HCT116 (cell line): ENCODE results near the gene E4F1. TPM values are rescaled to one million over a fixed set of nuclear protein-coding genes. Genes with fewer than 3 reads are reported as not detected.

ENCODE experiments used
- ATAC-seq: fragments of 200-7000 bp; cut with Tn5 transposase; 2 replicates; pipeline ENCODE4 v1.9.1; 2020; ENCODE audit warnings: mild to moderate bottlenecking, moderate library complexity
- BruUV-seq: library from RNA; stranded (reverse); fragments of 400-500 nt; replicated peaks from 2 replicates; lab custom pipeline; 2021; lab: Mats Ljungman, UMichigan
- CTCF ChIA-PET: fragments of 300-600 bp; sonication (Branson Sonifier 250); formaldehyde crosslinking; loops from one replicate; lab custom pipeline; 2021; ENCODE audit warnings: antibody characterized with exemption; lab: Charles Lee
- POLR2A ChIA-PET: fragments of 300-600, 350-600 bp; sonication (Branson Sonifier 250); formaldehyde crosslinking; loops from one replicate; lab custom pipeline; 2021; ENCODE audit warnings: antibody characterized with exemption; lab: Charles Lee
- RAD21 ChIA-PET, 2 experiments: fragments of 300-600 bp; sonication (Branson Sonifier 250); formaldehyde crosslinking; loops; one replicate each; lab custom pipeline; 2023; ENCODE audit warnings: low total read pairs in 2 of 2; ENCODE audit not compliant: uncharacterized antibody in 2 of 2, unreplicated experiment in 2 of 2, low non-redundant PET in 1 of 2; lab: Charles Lee
- DNase-seq: peaks from one replicate; pipeline ENCODE4 v3.0.0-alpha.2; 2010; ENCODE audit warnings: low read depth, low spot score
- H2AFZ ChIP-seq: fragments of 200-600 bp; shearing (Covaris generic), sonication (generic); 2 replicates; pipeline ENCODE4 v1.6.1; 2017; ENCODE audit warnings: low read depth, mixed run types, mixed read lengths, antibody characterized with exemption, low read length; ENCODE audit not compliant: poor library complexity, severe bottlenecking
- H3K27ac ChIP-seq: 2 replicates; pipeline ENCODE4 v1.5.1; 2012; ENCODE audit warnings: low read depth, low read length
- H3K27me3 ChIP-seq: fragments of 200-600 bp; sonication (generic); 2 replicates; pipeline ENCODE4 v1.6.1; 2016; ENCODE audit warnings: mixed run types, low read length, mixed read lengths; ENCODE audit not compliant: insufficient read depth
- H3K36me3 ChIP-seq, 2 experiments: fragments of 200-500 bp in 1 of 2; fragments of 200-600 bp in 1 of 2; sonication (Bioruptor generic) in 1 of 2; sonication (generic) in 1 of 2; 2 replicates each; pipeline versions ENCODE4 v1.5.1 to v1.6.1; 2014 to 2016; ENCODE audit warnings: low read length in 2 of 2, inconsistent platforms in 1 of 2, mixed read lengths in 1 of 2, mixed run types in 1 of 2; ENCODE audit not compliant: insufficient read depth in 2 of 2, control insufficient read depth in 1 of 2
- H3K4me1 ChIP-seq, 2 experiments: fragments of 200-600 bp in 1 of 2; sonication (generic) in 1 of 2; 2 replicates each; pipeline versions ENCODE4 v1.5.1 to v1.6.1; 2012 to 2017; ENCODE audit warnings: low read length in 2 of 2, inconsistent platforms in 1 of 2, mild to moderate bottlenecking in 1 of 2, mixed read lengths in 1 of 2, mixed run types in 1 of 2, moderate library complexity in 1 of 2; ENCODE audit not compliant: insufficient read depth in 2 of 2, control insufficient read depth in 1 of 2
- H3K4me2 ChIP-seq: fragments of 200-600 bp; sonication (generic); 2 replicates; pipeline ENCODE4 v1.6.1; 2017; ENCODE audit warnings: mixed run types, low read length, mixed read lengths
- H3K4me3 ChIP-seq, 2 experiments: fragments of 200-600 bp in 1 of 2; sonication (generic) in 1 of 2; replicated peaks in 1 of 2; 2 replicates each; pipeline ENCODE4 v1.5.1; 2011 to 2016; ENCODE audit warnings: low read length in 2 of 2, control low read depth in 1 of 2, low read depth in 1 of 2, mild to moderate bottlenecking in 1 of 2, mixed read lengths in 1 of 2, mixed run types in 1 of 2
- H3K79me2 ChIP-seq: fragments of 200-600 bp; sonication (generic); 2 replicates; pipeline ENCODE4 v1.6.1; 2017; ENCODE audit warnings: mild to moderate bottlenecking, mixed run types, low read length, moderate library complexity, mixed read lengths; ENCODE audit not compliant: insufficient read depth
- H3K9ac ChIP-seq: fragments of 200-600 bp; sonication (generic); 2 replicates; pipeline ENCODE4 v1.6.1; 2016; ENCODE audit warnings: low read length, mixed read lengths
- H3K9me2 ChIP-seq: fragments of 200-600 bp; sonication (generic), shearing (Covaris generic); 2 replicates; pipeline ENCODE4 v1.6.1; 2017; ENCODE audit warnings: mixed run types, mild to moderate bottlenecking, moderate library complexity; ENCODE audit not compliant: insufficient read depth
- H3K9me3 ChIP-seq, 2 experiments: fragments of 200-500 bp in 1 of 2; fragments of 200-600 bp in 1 of 2; sonication (Bioruptor generic) in 1 of 2; sonication (generic) in 1 of 2; 2 replicates each; pipeline ENCODE4 v1.6.1; 2014 to 2017; ENCODE audit warnings: low read length in 2 of 2, mixed read lengths in 2 of 2, inconsistent platforms in 1 of 2, low read depth in 1 of 2, mild to moderate bottlenecking in 1 of 2, mixed run types in 1 of 2, moderate library complexity in 1 of 2; ENCODE audit not compliant: control insufficient read depth in 1 of 2, insufficient read depth in 1 of 2
- H4K20me1 ChIP-seq: fragments of 200-600 bp; sonication (generic), shearing (Covaris generic); 2 replicates; pipeline ENCODE4 v1.6.1; 2017; ENCODE audit warnings: mixed run types, mild to moderate bottlenecking, moderate library complexity; ENCODE audit not compliant: insufficient read depth
- ATF3 ChIP-seq: IDR thresholded peaks from 2 replicates; pipeline ENCODE4 v1.6.1; 2012
- CBX3 ChIP-seq: IDR thresholded peaks from 2 replicates; pipeline ENCODE4 v1.6.1; 2012; ENCODE audit warnings: low read depth
- CEBPB ChIP-seq: IDR thresholded peaks from 2 replicates; pipeline ENCODE4 v1.6.1; 2012; ENCODE audit warnings: low read depth
- CTCF ChIP-seq, 3 experiments: fragments of 200-600 bp in 1 of 3; sonication (generic) in 1 of 3; IDR thresholded peaks in 2 of 3; conservative IDR thresholded peaks in 1 of 3; 2 replicates each; pipeline ENCODE4 v1.5.1; 2012 to 2017; ENCODE audit warnings: low read depth in 2 of 3, low read length in 2 of 3, antibody characterized with exemption in 1 of 3, borderline replicate concordance in 1 of 3, control low read depth in 1 of 3, mild to moderate bottlenecking in 1 of 3, mixed read lengths in 1 of 3, mixed run types in 1 of 3, moderate library complexity in 1 of 3; ENCODE audit not compliant: insufficient read depth in 1 of 3
- EGR1 ChIP-seq: IDR thresholded peaks from 2 replicates; pipeline ENCODE4 v1.6.1; 2012; ENCODE audit warnings: low read depth
- ELF1 ChIP-seq: IDR thresholded peaks from 2 replicates; pipeline ENCODE4 v1.6.1; 2012; ENCODE audit warnings: low read depth, borderline replicate concordance
- EZH2 ChIP-seq: fragments of 200-600 bp; sonication (generic); IDR thresholded peaks from 2 replicates; pipeline ENCODE4 v1.6.1; 2017; ENCODE audit warnings: antibody characterized with exemption, mixed run types
- EZH2phosphoT487 ChIP-seq: fragments of 200-600 bp; IDR thresholded peaks from 2 replicates; pipeline ENCODE4 v1.6.1; 2018; ENCODE audit warnings: antibody characterized with exemption, borderline replicate concordance
- FOSL1 ChIP-seq: IDR thresholded peaks from 2 replicates; pipeline ENCODE4 v1.6.1; 2012; ENCODE audit warnings: low read depth
- JUND ChIP-seq: IDR thresholded peaks from 2 replicates; pipeline ENCODE4 v1.6.1; 2012
- MAX ChIP-seq: IDR thresholded peaks from 2 replicates; pipeline ENCODE4 v1.6.1; 2012
- POLR2A ChIP-seq: IDR thresholded peaks from 2 replicates; pipeline ENCODE4 v1.7.0; 2011; ENCODE audit warnings: borderline replicate concordance; ENCODE audit not compliant: insufficient read depth, insufficient read length; ENCODE audit errors: extremely low read depth
- POLR2AphosphoS5 ChIP-seq: IDR thresholded peaks from 2 replicates; pipeline ENCODE4 v1.6.1; 2011; ENCODE audit warnings: mild to moderate bottlenecking, low read depth, low read length, moderate library complexity
- RAD21 ChIP-seq: IDR thresholded peaks from 2 replicates; pipeline ENCODE4 v1.6.1; 2012; ENCODE audit warnings: low read depth, mild to moderate bottlenecking
- REST ChIP-seq: IDR thresholded peaks from 2 replicates; pipeline ENCODE4 v1.6.1; 2012; ENCODE audit warnings: low read depth
- SP1 ChIP-seq: IDR thresholded peaks from 2 replicates; pipeline ENCODE4 v1.6.1; 2012; ENCODE audit warnings: low read depth
- SRF ChIP-seq: IDR thresholded peaks from 2 replicates; pipeline ENCODE4 v1.6.1; 2012; ENCODE audit warnings: low read depth
- TCF7L2 ChIP-seq: IDR thresholded peaks from 2 replicates; pipeline ENCODE4 v1.7.0; 2011; ENCODE audit warnings: borderline replicate concordance, inconsistent platforms; ENCODE audit not compliant: insufficient read depth, insufficient read length; ENCODE audit errors: extremely low read depth
- ZBTB33 ChIP-seq: IDR thresholded peaks from 2 replicates; pipeline ENCODE4 v1.6.1; 2011; ENCODE audit warnings: mild to moderate bottlenecking, low read length, moderate library complexity; ENCODE audit not compliant: insufficient replicate concordance; ENCODE audit errors: extremely low read depth
- ZFX ChIP-seq: fragments of 450-650 bp; IDR thresholded peaks from 2 replicates; pipeline ENCODE4 v1.6.1; 2017
- ZNF274 ChIP-seq: fragments of 200-500 bp; sonication (Bioruptor generic); IDR thresholded peaks from 2 replicates; pipeline ENCODE4 v1.6.1; 2014; ENCODE audit warnings: mild to moderate bottlenecking, low read depth, low read length, inconsistent platforms
- intact Hi-C: fragments of 100-400 bp; cut with micrococcal nuclease; formaldehyde crosslinking; loops from 2 replicates; pipeline ENCODE4 v1.10.0; 2022
- total RNA-seq: library from RNA; stranded (reverse); gene quantifications from one replicate; pipeline ENCODE4 v1.2.1, GENCODE V29; 2021; ENCODE audit not compliant: unreplicated experiment

Gene E4F1
- total RNA-seq, 1 experiment from 2014 or later, result 40.7 TPM

GRCh38 chr16:2184962-2185361 is 38.4 kb upstream of the E4F1 start (continued):
- TF ChIP-seq REST (no peak), POLR2AphosphoS5 (no peak), EZH2phosphoT487 (no peak), ATF3 (no peak)

GRCh38 chr16:2186064-2186463 is 37.3 kb upstream of the E4F1 start:
- ChIA-PET RAD21 (no interaction called here), POLR2A (no interaction called here), CTCF (no interaction called here)
- no peaks in the 10 kb centered on the region for H3K36me3 ChIP-seq
- no peak overlapping the region for H3K4me2 ChIP-seq
- intact Hi-C loops, result no loop called here
- H3K9ac ChIP-seq, result no peak overlapping the region
- ATAC-seq (no peak), DNase-seq (no peak)
- H3K27me3 ChIP-seq, result no peaks in the 10 kb centered on the region
- H3K27ac ChIP-seq, result no peak overlapping the region
- H3K79me2 ChIP-seq, result no peaks in the 10 kb centered on the region
- H3K9me2 ChIP-seq, result no peaks in the 10 kb centered on the region
- H3K4me1 ChIP-seq, result no peaks in the 10 kb centered on the region
- no peak for TF ChIP-seq SRF
- TF ChIP-seq MAX, result no peak
- TF ChIP-seq POLR2A, result no peak
- no peak for TF ChIP-seq CEBPB
- no peak for TF ChIP-seq CTCF (IDR thresholded peaks at IDR 0.05 in 2 of 3, conservative IDR thresholded peaks at IDR 0.05 in 1 of 3; ENCODE audit: borderline replicate concordance in 1 of 3, insufficient read depth in 1 of 3, low read depth in 2 of 3, low read length in 2 of 3)
- TF ChIP-seq EZH2, result no peak
- TF ChIP-seq POLR2AphosphoS5, result no peak
- TF ChIP-seq CBX3, result no peak
- TF ChIP-seq TCF7L2, result no peak
- TF ChIP-seq ELF1, result no peak
- TF ChIP-seq SP1, result no peak
- TF ChIP-seq ZNF274, result no peak
- no peak for TF ChIP-seq ZBTB33
- no peak for TF ChIP-seq JUND
- no peak for TF ChIP-seq RAD21
- no peak for TF ChIP-seq EGR1
- TF ChIP-seq ZFX, result no peak
- TF ChIP-seq FOSL1, result no peak
- no peaks in the 10 kb centered on the region for H4K20me1 ChIP-seq
- no peaks in the 10 kb centered on the region for H3K9me3 ChIP-seq
- no peak overlapping the region for H2AFZ ChIP-seq
- BruUV-seq, result no TSS peak
- H3K4me3 ChIP-seq, result no peak overlapping the region
